GM19438 (cell line): Measurements from ENCODE around the gene MTCP1.
A peak's percentile ranks its signal among the peaks of the same experiment; 100 is the strongest.

ENCODE experiments used
- ATAC-seq: cut with Tn5 transposase; IDR thresholded peaks from one replicate; pipeline ENCODE4 v1.9.1; 2021; ENCODE audit warnings: low read depth; ENCODE audit not compliant: unreplicated experiment

Gene MTCP1, protein sequence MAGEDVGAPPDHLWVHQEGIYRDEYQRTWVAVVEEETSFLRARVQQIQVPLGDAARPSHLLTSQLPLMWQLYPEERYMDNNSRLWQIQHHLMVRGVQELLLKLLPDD

DNA sequence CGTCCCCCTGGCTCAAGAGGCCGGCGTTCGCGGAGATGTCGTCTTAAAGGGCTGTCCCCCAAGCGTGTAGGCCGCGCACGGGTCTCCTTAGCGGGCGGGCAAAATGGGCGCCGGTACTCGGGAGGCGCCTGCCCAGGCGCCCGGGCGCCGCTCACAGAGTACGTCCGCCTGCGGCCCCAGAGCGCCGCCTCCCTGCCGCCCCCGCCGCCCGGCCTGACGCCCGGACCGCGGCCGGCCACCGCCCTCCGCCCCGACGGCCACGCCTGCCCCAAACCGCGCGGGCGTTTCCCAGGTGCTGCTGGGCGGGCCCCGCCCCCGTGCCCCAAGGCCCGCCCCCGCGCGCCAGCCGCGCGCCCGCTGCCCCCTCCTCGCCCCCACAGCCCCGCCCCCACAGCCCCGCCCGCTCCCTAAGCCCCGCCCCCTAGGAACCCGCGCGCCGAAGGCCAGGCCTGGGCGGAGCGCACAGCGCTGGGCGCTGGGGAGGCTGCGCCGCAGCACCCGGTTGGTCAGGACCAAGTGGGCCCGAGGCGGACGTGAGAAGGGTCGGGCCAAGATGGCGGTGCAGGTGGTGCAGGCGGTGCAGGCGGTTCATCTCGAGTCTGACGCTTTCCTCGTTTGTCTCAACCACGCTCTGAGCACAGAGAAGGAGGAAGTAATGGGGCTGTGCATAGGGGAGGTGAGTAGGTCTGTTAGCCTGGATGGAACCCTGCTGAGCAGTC lies at the start of gene MTCP1, which contains the start of the genes BRCC3 and CMC4:
TSS of gene MTCP1 (minus strand) at position 162 of the 719 bp plus-strand sequence. CDS start 5,126 bp downstream, outside the sequence.
TSS of gene BRCC3 (plus strand) at position 534 of the 719 bp plus-strand sequence. CDS start at position 554, 20 bp downstream.
TSS of gene CMC4 (minus strand) at position 162 of the 719 bp plus-strand sequence. CDS start 7,113 bp downstream, outside the sequence.
- peak; percentile 89 for ATAC-seq

DNA sequence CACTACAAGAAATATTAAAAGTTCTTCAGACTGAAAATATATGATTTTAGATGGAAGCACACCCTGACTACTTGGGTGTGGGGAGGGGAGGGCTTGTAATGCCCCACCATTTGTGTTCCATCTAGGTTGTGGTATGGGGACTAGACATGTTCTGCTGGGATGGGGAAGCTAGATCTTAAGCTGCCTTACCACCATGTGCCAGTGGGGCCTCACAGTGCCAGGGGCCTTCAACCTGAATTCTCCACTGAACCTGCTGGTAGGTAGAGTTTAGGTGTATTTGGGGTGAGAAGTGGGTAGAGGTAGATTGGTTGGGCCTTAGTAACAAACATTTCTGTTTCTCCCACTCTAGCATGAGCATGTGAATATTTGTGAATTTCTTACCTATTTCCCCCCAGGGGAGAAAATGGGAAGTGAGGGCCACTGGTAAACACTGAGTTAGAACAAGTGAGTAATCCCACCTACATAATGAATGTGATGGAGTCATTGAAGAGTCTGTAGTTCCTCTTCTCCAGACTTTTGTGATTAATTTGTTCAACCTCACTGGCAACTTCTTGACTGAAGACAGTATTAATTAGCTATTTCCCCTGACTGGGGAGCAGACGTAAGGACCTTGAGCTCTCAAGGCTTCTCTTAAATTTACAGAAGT lies 44.4 kb upstream of the MTCP1 start:
- no peak for ATAC-seq

DNA sequence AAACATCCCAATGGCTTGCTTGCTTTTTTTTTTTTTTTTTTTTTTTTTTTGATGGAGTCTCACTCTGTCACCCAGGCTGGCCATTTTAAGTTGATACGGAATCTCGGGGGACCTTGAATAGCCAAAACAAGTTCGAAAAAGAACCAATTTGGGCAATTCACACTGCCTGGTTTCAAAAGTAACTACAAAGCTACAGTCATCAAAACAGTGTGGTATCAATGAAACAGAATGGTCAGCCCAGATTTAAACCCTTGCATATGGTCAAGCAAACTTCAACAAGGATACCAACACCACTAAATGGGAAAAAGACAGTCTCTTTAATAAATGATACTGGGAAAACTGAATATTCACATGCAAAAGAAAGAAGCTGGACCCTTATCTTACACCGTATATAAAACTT lies 42.2 kb upstream of the MTCP1 start:
- no peak for ATAC-seq

DNA sequence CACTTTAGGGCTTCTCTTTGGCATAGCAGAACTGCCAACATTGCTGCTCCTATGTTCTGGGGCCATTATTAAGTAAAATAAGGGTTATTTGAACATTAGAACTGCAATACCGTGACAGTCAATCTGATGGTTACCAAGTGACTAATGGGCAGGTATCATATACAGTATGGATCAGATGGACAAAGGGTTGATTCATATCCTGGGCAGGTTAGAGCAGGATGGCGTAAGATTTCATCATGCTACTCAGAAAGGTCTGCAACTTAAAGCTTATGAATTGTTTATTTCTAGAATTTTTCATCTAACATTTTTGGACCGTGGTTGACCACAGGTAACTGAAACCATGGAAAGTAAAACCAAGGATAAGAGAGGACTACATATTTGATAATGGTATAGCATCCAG lies 41.2 kb upstream of the MTCP1 start:
- ATAC-seq: no peak

DNA sequence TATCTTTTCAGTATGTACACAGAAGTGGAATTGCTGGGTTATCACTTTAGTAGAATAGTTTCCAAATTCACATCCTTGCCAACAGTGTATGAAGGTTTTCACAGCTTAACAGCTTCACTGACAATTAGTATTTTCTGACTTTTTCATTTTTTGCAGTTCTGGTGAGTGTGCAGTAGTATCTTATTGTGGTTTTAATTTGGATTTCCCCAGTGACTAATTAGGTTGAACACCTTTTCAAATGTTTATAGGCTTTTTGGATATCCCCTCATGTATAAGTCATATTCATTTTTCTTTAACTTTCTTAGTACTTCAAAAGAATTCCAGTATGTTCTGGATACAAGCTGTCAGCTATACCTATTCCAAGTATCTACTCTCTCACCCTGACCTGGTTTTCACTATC lies 37.5 kb upstream of the MTCP1 start:
- no peak for ATAC-seq

DNA sequence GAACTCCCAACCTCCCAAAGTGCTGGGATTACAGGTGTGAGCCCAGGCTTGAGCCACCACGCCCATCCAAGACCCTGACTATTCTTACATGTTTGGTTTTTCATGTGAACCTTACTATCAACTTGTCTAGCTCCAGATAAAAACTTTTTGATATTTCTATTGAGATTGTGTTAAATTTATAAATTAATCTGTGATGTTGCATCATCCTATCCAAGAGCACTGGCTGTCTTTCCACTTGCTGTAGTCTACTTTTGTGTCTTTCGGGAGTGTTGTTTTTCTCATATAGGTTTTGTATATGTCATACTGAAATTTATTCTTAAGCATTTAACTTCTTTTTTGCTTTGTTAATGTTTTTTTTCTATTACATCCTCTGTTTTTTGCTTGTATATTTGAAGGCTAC lies 35.0 kb upstream of the MTCP1 start:
- ATAC-seq: no peak

DNA sequence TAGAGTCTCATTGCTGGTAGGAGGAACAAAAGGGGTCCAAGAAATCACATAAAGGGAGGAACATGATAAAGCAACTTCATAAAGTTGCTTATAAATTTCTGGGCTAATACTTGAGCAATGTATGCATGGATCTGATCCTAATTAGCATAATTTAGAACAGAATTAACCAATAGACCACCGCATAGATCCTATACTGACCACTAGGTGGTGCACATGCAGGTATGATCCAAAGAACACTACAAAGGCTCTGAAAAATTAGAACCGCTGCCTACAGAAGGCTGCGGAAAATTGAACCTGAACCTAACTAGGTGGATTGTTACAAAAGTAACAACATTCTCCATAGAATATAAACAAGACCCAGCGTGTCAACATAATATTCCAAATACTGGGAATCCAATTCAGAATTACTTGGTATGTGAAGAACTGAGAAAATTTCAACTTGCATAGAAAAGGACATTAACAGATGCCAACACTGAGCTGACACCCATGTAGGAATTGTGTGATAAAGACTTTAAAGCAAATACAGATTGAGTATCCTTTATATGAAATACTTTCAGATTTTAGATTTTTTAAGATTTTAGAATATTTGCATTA lies 23.6 kb upstream of the MTCP1 start:
- ATAC-seq: no peak

DNA sequence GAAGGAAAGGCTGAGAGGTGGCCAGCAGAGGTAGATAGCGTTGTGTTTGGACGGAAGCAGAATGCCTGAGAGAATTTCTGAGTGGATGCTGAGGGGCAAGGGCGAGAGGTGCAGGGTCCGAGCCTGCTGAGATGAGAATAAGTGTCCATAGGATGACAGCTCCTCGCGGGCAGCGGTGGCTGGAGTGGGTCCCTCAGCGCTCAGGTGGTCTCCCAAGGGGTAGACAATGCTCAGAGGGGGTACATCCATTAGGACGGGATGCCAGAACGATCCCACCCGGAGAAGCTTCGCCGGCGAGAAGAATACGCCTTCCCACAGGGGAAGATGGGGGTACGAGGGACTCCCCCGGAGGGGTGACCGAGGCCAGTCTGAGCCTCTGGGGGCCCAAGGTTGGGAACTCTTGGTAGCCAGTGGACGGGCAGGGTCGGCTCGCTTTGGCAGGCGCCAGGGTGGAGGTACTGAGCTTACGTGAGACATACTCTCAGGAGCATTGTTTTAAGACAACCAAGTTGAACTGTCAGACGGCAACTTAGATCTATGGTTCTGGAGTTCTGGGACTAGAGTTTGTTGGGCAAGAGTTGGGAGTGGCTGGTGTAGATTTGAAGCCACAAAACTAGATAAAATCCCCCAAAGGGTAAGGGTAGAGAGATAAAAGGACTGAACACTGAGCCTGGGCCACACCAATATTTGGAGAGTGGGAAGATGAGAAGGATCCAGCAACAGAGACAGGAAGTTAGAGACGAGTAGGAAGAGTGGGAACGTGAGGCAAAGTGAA lies 16.2 kb upstream of the MTCP1 start:
- no peak for ATAC-seq

DNA sequence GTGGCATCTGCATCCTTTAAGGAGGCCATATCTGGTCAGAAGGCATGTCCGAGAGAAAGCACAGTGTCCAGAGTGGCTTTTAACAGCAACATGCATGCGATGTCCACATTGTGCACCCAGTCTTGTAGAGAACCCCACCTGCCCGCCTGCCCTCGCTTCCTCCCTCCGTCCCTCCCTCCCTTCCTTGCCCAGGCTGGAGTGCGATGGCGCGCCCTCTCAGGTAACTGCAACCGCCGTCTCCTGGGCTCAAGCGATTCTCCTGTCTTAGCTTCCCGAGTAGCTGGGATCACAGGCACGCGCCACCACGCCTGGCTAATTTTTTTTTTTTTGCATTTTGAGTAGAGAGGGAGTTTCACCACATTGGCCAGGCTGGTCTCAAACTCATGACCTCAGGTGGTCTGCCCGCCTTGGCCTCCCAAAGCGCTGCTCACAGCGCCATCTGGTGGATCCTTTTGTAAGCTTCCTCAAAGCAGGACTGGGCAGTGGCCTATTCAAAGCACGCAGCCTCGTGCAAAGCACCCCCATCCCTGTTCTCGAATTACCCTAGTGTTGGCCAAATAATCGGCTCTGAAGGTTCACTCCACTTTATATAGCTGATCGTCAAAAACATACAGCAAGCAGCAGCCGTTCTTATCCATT lies 15.4 kb upstream of the MTCP1 start:
- no peak for ATAC-seq

DNA sequence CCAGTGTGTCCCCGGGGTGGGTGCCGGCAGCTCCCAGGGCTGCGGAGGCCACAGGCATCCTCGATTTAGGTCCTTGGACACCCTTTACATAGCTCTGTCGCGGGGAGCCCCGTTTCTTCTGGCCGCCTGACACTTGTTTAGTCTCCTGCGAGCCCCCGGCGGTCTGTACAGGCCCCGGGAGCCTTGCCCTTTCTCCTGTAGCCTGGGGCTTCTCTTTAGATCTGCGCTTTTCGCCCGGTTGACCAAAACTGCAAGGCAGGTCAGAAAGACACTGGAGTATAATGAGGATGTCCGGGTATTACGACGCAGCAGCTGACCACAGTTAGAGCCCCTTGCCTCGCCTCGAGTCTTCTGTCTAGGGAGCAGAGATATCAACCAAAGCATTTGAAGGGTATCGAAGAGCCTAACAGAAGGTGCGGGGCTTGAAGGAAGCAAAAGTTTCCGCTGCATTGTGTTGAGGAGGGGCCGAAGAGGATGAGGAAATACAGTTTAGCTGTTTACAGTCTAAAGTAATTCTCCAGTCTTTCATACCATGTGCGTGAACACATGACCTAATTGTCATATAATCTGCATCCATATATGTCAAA lies 851 bp upstream of the MTCP1 start:
- ATAC-seq: peak; percentile 1

DNA sequence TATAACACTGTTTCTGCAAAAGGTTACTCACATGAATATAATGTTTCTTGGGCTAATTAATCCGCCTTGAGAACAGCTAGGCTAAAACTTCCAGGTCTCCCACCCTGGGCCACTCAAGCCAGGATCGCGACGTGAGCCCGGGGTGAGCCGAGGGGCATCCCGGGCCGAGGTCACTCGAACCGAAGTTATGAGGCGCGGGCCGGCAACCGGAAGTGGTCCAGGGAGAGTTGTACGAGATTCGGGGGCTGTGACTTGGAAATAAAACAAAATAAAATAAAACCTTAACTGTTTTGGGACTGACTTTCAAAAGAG lies 317 bp downstream of the MTCP1 start:
- peak; percentile 21 for ATAC-seq

DNA sequence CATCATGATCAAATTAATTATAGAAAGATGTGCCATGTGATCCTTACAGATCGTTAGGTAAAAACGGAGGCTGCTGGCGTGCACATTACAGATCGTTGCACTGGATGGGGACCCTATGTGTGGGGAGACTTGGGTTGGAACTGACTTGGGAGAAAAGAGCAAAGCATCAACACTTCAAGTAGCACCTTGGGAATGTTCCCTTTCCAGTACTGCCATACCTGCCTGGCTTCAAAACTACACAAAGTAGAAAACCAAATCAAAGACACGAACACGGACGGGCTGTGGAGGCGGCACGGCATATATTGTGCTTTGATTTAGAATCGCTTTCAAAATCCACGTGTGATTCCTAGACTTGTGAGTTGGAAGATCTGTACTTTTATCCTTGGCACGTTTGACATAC lies 898 bp downstream of the MTCP1 start:
- no peak for ATAC-seq

DNA sequence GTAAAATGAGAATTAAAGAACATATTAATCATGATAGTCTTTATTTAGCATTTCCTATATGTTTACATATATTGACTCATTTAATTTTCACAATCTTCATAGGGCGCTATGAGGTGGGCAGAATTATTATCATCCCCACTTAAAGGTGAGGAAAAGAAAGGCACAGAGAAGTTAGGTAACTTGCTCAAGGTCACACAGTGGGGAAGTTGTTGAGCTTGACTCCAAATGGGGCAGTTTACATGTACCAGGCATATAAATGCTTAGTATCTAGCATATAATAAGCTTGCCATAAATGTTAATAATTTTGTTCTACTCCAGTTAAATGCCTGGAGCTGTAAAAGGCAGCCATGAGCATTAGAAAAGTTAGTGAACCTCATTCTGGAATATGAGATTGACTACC lies 1.5 kb downstream of the MTCP1 start:
- ATAC-seq: no peak

DNA sequence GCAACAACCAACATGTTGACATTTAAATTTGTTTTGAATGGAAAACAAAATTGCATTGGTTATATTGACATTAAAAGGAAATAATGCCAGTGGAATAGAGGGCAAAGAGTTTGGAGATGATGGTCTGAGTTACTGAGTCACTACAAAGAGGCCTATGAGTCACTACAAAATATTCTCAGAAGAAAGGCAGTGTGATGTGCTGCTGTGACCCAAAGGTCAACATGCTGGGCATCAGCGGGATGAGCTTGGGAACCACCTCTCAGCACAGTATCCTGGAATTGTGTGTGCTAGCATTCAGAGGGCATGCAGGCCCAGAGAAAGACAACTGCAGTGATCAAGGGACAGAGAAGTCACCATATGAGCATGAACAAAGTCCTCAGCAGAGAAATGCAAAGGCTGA lies 2.8 kb downstream of the MTCP1 start:
- ATAC-seq: no peak

DNA sequence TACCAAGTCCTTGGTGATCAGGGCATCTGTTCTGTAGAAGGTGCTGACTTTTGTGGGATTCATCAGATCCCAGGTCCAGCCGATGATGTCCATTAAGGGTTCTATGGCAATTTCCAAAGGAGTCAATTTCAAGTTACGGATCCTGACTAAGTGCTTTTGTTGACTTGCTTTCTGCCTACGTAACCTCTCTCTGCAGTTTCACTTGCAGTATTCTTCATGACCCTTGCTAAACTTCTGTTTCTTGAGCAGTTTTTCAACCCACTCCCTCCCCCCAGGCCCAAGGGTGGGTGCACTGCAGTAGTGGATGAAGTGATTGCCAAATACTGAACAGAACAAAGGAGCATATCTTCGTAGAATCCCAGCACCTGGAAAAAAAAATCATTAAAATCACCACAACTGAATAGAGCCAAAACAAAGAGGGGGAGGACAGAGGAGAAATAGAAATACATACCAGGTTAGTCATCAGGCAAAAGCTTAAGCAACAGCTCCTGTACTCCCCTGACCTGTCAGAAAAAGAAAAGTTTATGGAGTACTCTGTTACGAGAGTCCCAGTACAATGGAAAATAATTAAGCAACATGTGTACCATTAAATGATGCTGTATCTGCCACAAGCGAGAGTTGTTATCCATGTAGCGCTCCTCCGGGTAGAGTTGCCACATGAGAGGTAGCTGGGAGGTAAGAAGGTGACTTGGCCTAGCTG lies 5.8 kb downstream of the MTCP1 start:
- ATAC-seq: no peak

DNA sequence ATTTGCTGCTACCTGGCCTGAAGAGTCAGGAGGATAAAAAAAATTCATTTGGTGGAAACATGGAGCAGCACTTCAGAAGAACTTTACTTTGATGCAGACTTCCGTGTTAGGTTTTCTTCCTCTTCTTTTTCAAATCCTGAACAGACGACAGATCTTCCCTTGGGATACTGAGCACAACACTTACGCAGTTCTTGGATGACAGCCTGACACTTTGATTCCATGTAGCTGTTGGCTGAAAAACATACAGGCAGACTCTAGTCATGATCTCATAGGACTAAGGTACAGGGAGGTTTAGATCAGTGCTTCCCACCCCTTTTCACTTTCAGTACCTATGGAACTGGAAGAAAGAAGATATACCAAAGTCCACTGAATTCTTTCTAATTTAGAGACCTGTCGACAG lies 9.2 kb downstream of the MTCP1 start:
- ATAC-seq: no peak

DNA sequence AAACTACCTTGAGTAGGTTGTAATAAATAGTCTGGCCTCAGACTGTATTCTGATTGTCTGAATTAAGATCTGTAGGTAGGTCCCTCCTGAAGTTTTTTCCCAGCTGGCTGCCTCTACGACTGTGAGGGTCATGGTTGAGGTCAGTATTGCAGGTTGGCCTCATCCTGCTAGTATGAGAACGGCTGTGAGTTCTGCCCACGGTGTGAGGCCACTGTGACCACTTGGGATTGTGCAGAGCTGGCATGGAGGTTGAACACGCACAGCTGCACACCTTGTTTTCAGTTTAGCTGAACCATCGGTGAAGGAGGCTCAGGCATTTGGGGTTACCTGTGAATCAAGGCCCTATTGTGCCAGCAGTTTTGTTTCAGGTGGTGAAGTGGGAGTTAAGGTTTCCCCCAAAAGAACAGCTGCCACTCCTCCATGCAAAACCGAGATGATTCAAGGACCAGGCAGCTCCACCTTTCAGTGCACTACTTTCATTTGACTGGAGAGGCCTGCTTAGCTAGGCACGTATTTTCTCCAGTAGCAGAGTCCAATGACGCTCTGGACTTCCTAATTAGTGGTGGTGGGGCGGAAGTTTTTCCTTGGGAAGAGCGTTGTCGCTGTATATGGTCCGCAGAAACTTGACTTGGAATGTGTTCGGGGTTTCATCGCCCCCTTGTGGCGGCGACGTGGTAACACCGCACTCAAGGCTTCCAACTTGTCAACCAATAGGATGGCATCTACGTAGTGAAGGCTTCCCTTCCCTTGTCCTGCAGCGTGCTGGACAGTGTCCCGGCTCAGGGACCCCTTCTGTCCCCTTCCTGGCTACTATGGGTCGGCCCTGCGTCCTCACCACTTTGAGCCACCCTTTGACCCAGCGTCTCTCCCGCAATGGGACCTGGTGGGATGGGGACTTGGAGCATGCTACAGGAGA lies 13.8 kb downstream of the MTCP1 start:
- peak; percentile 78 for ATAC-seq

DNA sequence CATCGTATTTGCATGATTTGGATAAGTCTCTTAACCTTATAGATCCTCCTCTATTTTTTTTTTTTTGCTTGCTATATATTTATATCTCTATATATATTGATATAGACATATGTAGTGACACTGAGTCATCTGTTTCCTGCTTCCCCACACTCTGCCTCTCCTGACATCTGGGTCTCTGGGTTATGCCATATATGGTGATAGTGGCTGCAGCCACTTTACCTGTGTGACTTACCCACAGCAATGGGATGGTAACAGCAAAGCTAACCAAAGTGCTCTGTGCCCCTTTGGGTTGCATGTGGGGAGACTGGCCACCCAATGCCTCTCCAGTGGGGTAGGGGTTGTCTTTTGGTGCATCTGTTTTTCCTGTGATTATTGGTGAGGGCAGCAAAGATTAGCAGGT lies 14.5 kb downstream of the MTCP1 start:
- no peak for ATAC-seq
